Measurements from ENCODE around the gene DCAF4. TPM values are rescaled to one million over a fixed set of nuclear protein-coding genes. Genes with fewer than 3 reads are reported as not detected.

The DCAF4 gene
- 12.7 TPM for total RNA-seq

GRCh38 chr14:72926292-72927028 lies at the start of gene DCAF4:
TSS of gene DCAF4 (plus strand) at chr14:72926464. CDS start at chr14:72937979, 11,515 bp downstream.

GRCh38 chr14:72893636-72894322 lies 32.5 kb upstream of the DCAF4 start, which contains the start of gene DPF3:
TSS of gene DPF3 (minus strand) at chr14:72894101. CDS start at chr14:72894088, 13 bp downstream.

Other genes starting within 250 kb of the DCAF4 start
- 15.5 TPM for gene DPF3, start 32.4 kb upstream of the DCAF4 start, total RNA-seq
- gene ZFYVE1, start 100.6 kb downstream of the DCAF4 start, total RNA-seq: 16.4 TPM
- 61.1 TPM for gene RBM25, start 132.1 kb downstream of the DCAF4 start, total RNA-seq
- 62.3 TPM for gene PSEN1, start 210.0 kb downstream of the DCAF4 start, total RNA-seq